HG03139 (cell line): ENCODE results near the gene CPED1.
"Not testable (repeated sequence)": the region's sequence is repeated elsewhere in the genome, so short reads cannot be mapped to it uniquely, and the experiment has no call there.

Experiments used
- ATAC-seq: cut with Tn5 transposase; IDR thresholded peaks from one replicate; pipeline ENCODE4 v1.9.1; 2021; ENCODE audit not compliant: unreplicated experiment

CPED1 gene

DNA sequence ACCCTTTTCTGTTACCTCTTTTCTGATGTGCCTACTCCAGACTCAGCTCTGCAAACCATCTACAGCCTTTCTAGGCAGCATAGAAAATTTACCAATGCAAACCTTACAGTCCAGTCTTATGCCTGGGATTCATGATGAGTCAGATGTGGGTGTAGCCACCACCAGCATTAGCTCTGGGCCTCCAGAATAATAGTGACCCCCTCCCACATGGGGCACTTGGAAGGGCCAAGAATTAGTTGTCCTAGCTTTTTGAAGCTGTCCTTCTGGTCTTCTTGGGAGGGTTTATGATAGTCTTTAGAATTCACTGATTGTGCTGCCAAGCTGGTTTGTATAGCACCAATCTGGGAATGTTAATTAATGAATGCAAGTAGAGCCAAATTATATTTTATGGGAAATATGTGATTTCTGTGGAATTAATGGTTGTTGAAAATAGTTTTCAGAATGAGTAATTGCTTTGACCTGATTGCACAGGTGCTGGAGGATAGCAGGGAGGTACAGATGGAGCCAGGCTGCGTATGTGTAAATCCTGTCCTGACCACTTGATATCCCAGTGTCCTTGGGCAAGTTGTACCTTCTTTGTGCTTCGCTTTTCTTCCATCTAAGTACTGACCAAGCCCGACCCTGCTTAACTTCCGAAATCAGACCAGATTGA lies 94.8 kb downstream of the CPED1 start:
- ATAC-seq = no peak

DNA sequence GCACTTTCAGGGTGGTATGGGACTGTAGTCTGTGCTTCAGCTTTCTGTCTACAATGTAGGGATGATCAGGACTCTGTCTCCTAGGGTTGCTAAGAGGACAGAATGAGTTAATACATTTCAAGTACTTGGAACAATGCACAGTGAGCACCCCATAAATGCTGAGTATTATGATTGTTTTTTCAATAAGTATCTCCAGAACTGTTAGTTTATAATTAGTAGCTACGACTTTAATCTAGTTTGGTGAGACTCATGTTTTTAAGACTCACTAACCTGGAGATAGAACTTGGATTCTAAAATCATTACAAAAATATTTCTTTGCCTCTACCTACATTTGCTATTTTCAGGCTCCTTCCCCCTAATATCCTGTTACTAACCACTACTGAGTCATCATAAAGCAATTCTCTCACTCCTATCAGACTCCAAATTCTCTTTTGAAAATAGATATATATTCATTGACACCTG lies 95.3 kb downstream of the CPED1 start:
- no peak for ATAC-seq

DNA sequence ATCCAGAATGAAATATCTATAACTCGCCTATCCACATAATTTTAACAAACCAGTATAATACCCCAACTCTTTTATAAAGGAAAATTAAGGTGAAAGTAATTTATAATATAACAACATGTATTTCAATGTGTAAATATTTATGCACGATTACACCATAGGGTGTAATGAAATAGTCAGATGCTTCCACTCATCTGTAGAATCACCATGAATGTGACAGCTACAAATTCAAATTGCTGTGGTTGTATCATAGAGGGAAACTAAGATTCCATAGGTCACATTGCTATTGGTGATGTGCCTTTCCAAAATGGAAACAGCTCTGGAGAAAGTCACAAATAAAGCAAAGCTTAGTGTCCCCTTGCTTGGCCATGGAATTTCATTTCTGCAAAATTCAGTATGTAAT lies 95.7 kb downstream of the CPED1 start:
- ATAC-seq = no peak

DNA sequence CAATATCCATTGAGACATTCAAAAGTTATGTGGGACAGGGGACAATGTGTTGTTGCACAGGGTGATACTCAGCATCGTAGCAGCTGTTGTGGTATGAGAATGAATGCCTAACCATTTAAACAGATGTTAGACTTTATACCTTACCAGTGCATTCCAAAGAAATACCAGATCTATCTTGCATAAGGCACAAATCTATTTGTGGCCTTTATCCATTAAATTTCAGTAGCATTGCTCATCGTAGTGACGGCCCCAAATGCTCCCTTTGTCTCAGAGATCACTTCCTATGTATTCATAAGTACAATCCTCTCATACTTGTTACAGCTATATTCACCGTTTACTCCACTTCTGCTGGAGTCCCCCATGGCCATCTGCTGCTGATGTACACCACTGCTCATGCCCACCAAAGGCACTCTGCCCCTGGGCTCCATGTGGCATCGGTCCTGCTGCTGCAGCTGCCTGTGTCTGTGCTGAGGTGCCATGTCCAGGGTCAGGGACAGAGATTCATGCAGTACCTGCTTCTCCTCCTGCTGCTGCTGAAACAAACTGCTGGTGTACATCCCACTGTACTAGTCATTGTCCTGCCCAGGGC lies 96.3 kb downstream of the CPED1 start:
- no peak for ATAC-seq

DNA sequence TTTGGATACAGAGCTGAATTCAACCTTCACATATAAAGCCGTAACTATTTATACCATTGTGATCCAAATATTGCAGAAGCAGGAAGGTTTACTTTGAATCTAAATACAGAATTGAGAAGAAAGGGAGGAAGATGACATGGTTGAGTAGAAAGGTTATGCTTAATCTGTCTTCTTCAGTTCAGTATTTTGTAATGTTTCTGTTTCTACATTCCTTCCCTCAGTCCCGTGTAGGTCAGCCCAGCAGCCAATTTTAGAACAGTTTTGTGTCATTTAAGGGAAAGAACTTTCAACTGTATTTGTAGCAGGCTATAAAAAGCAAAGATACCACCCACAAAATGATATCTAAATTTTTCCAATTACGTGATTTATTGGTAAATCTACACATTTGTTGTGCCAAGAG lies 97.4 kb downstream of the CPED1 start:
- ATAC-seq = no peak

DNA sequence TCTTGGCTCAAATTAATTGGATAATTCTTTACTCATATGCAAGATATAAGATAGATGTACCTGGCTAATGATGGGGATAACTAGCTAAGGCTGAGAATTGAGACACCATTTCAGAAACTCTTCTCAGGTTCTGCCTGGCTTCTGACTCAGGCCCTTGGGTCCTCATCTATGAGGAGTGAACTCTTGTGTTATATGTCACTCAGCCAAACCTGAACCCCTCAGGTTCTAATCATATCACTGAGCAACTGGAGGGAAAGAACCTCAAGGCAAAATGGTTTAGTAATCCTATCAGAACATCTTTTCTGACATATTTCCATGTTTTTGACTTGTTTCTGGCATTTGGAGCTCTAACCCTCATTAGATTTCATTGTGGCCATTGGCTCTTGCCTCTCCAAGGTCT lies 100.4 kb downstream of the CPED1 start:
- ATAC-seq = no peak

DNA sequence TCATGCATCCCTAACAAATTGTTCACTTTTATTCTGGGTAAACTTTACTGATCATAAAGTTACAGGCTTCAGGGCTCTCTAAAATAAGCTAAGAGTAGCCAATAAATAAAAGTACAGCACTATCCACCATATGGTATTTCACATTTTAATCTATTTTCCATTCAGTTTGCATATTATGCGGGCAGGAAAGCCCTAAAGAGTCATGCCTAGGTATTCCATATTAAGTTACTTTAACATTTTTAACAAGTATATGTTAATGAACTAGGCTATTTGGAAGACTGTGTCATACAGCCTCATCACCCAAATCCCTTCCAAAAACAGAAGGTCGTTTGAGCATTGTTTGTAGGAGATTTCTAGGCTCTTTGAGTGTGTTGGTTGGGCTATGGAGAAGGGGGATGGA lies 106.3 kb downstream of the CPED1 start:
- no peak for ATAC-seq

DNA sequence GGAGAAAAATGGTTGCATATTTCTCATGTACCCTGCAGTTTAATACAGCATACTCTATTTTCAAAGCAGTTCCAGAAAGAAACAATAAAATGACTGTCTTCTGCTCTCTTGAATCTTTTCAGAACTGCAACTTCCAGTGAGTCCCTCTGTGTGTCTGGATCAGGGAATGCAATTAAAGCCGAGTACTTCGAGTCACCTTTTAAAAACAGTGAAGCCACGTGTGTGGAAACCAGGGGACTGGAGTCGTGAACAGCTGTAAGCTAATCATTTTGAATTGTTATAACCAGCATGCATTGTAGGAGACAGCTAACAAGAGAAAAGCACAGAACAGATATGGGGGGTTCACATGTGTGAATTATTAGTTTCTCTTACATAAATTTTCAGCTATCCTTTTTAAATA lies 109.1 kb downstream of the CPED1 start:
- no peak for ATAC-seq

DNA sequence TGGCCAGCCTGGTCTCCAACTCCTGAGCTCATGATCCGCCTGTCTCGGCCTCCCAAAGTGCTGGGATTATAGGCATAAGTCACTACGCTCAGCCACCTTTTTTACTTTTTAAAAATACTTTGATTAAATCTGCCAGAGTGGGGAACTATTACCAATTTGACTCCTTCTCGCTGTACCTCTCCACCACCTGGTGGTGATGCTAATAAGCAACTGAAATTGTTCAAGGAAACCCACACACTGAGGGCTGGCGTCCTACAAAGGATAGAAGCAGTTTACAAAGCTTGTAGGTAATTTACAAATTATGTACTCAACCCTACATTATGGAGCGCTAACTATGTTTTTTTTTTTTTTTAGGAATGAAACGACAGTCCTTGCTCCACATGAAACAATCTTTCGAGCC lies 111.1 kb downstream of the CPED1 start:
- ATAC-seq = no peak

DNA sequence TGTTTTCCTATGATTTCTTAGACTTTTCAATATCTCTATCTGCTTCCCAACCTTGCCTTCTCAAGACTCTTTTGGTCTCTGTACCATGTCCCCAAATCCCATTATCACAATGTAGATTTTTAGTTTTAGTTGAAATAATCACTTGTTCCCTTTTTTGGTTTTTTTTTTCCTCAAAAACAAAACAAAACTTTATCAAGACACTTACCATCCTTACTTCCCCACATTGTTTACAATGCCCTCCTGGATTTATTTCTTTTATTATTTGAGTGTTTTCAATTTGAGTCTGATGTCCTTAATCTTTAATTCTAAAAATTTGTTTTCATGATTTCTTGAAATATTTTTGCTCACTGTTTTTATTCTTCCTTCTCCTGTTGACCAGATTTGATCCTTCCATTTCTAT lies 112.6 kb downstream of the CPED1 start:
- no peak for ATAC-seq

DNA sequence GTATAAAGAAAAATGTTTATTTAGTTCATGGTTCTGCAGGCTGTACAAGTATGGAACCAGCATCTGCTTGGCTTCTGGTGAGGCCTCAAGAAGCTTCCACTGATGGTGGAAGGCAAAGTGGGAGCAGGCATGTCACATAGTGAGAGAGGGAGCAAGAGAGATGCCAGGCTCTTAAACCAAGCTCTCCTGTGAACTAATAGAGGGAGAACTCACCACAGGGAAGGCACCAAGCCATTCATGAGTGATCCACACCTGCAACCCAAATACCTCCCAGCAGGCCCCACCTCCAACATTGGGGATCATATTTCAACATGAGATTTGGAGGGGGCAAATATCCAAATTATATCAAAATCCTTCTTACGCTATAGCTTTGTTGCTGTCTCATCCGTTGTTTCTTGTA lies 113.1 kb downstream of the CPED1 start:
- ATAC-seq = no peak

DNA sequence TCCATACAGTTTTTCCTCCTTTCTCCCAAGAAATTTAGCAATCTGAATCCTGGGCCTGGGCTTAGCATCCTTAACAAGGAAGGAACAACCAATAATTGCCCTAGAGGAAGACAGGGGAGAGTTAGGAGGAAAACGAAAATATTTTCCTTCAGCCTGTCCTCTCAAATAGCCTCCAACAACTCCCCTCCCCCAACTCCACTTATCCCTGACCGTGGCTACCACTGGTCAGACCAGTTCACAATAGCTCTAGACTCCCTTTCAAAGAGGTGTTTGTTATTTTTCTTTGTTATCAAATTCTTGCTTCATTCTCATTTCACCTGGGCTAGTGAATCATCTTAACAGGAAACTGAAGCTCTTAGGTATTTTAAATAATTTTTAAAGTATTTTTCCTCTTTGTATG lies 114.1 kb downstream of the CPED1 start:
- ATAC-seq = no peak

DNA sequence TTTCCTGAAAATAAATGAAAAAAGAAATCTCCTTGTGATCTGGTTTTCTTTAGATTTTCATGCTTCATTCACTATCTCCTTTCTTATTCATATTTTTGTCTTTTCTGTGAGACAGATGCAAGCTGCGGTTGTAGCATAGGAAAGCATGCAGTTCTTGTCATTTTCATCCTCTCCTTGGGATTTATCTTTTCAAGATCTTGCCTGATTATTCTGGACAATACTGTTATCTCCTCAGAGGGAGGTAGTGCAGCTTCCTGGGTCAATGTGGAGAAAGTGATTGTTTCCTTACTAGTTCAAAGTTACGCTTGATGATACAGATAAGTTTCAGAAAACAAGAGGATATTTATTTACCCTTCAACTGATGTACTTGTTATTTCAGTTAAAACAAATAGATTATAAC lies 114.6 kb downstream of the CPED1 start:
- ATAC-seq = no peak

DNA sequence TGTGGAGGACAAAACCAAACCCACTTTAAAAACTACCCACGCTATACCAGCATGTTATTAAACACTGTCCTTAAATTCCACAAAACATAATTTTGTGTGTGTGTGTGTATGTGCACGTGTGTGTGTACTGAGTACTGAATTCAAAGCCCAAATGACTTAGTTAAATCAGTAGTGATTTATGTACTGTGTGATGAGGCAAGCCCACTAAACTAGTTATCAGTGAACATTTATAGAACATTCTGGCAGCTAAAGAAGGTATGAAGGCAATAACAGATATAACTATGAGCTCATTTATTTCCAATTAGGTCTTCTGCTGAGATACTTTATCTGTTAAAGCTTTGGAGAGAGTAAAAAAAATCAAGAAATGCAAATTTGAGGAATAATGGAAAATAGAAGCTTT lies 115.1 kb downstream of the CPED1 start:
- ATAC-seq = no peak

DNA sequence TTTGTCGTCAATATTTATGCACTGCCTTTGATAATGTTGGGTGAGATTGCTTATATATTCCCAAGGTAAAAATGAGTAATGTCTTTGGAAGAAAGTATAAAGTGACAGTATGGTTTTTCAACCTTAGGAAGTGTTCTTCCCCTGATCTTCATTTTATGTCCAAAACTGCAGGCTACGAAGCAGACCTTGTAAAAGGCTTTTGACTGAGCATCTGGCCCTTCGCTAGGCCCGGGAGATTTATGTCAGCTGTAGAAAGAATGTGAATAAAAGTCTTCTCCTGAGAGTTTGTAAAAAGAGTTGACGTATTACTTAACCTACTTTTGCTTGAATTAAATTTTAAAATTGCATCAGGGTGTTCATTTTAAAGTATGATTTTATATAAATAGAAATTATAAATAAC lies 116.8 kb downstream of the CPED1 start:
- ATAC-seq = no peak

DNA sequence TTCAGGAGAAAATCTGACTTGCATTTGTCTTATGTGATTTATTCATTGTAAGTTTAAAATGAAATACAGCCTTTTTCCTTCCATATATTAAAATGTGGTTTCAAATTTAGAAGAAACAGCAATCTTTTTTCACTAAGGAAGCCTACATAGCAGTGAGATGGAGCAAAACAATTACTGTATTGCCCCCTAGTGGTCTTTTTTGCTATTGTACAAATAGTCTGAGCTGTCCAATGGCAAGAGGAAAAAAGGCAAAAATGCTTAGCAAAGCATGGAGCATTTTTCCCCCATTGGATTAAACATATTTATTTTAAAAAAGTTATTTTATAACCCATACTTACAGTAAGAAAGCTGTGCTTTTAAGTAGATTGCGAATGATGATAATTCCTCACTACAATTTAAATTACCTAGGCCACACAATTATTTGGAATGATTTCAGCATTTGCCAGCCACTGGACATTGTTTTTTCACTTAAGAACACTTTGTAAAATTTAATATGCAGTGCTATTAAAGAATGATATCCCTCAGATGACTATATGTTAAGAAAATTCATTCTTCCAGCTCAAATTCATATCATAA lies 119.5 kb downstream of the CPED1 start:
- ATAC-seq = peak; percentile 92

DNA sequence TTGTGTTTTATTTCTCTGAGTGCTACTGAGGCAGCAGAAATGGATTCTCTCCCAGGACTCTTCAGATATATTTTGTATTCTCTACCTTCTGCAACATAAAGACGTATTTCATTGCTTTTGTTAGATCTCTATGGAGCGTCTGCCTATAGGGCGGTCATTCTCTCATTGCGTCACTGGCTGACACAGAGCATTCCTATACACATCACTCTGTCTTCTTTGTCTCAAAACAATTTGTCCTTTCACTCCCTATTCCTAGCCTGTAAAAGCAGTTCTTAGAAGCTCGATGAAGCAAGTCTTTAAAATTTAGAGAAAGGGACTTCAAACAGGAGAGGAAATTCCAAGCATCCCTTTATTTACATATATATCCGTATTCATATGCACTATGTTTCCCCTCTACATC lies 120.6 kb downstream of the CPED1 start:
- no peak for ATAC-seq

DNA sequence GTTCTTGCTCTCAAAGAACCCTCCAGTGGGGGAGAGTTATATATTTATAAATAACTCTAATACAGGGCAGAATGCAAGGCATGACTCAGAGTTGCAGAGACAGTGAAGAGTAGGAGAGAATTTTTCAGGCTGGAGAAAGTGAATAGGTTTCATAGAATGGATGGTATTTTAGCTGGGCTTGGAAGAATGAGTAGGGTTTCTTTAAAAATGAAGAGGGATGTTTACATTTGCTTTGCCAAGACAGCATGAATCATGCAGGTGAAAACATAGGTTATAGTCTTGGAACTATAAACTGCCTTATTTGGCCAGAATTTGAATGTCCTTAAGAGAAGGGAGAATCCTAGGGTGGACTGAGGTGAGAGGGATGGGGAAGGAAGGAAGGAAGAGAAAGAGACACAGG lies 124.8 kb downstream of the CPED1 start:
- no peak for ATAC-seq

DNA sequence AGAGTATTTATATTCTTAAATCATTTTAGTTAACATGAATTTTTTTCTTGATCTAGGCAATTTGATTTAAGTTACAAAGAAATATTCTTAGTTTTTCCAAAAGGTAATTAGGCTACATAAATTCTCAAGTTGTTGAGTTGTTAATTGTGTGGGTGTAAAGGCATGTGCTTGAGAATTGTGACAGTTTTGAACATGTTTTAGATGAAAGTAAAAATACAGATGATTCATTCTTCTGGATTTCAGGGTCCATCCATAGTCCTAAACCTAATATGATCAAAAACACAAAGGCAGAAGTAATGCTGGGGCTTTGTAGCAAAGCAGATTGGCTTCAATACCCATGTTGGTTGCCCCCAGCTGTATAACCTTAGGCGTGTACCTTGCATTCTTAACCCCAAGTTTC lies 127.9 kb downstream of the CPED1 start:
- no peak for ATAC-seq

DNA sequence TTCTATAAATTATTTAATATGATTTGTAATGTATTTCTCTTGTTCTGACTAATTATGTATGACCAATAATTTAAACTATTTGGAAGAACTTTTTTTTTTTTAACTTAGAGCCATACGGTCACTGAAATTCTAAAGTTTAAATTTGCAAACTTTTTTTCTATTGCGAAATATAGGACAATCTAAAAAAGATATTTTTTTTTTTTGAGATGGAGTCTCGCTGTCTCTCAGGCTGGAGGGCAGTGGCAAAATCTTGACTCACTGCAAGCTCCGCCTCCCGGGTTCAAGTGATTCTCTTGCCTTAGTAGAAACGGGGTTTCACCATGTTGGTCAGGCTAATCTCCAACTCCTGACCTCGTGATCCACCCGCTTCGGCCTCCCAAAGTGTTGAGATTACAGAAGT lies 130.5 kb downstream of the CPED1 start:
- no peak for ATAC-seq

DNA sequence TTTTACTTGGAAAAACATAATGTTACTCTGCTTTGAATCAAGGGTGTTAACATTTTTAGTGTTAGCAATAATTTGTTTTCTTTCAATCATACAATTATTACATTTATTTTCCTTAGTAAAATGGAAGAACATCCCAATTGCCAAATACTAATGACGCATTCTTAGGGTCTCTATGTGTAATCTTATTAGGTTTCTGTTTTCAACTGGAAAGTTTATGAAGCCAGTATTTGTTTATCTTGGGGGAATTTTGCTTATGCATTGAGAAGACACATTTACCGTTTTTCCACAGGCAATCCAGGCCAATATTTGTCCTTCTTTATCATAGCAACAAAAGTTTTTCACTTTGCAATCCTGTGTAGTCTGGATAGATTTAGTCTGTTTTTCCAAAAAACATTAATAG lies 134.5 kb downstream of the CPED1 start:
- ATAC-seq = no peak

DNA sequence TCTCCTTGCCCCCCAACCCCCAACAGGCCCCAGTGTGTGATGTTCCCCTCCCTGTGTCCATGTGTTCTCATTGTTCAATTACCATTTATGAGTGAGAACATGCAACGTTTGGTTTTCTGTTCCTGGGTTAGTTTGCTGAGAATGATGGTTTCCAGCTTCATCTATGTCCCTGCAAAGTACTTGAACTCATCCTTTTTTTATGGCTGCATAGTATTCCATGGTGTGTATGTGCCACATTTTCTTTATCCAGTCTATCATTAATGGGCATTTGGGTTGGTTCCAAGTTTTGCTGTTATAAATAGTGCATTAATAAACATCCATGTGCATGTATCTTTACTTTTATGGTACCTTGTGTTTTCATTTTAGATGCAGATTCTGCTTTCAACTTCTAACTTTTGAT lies 136.9 kb downstream of the CPED1 start:
- ATAC-seq = not testable (repeated sequence)

DNA sequence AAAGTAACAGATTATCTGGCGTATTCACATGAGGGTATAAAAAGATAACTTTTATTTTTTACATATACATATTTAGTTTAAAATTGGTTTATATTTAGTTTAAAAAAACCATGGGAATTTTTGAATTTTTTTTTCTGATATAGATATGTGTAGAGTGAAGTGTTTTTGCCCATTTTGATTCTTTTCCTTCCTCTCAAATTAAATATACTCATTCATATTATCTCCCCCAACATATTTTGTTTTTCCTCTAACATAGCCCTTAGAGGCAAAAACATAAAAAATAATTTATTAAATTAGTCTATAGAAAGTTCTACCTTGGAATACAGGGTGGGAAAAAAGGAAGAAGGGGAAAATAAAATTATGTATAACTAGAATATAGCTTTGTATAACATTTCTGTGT lies 137.7 kb downstream of the CPED1 start:
- ATAC-seq = no peak
